HCT116 (cell line): ENCODE measurements around the gene ATM. TPM values are rescaled to one million over a fixed set of nuclear protein-coding genes. Genes with fewer than 3 reads are reported as not detected.

Source experiments
- ATAC-seq: fragments of 200-7000 bp; cut with Tn5 transposase; 2 replicates; pipeline ENCODE4 v1.9.1; 2020; ENCODE audit warnings: mild to moderate bottlenecking, moderate library complexity
- Bru-seq: library from RNA; stranded (reverse); fragments of 400-500 nt; gene quantifications from one replicate; lab custom pipeline; 2021; lab: Mats Ljungman, UMichigan
- BruChase-seq, 2 experiments: library from RNA; stranded (reverse); fragments of 400-500 nt; gene quantifications; one replicate each; lab custom pipeline; 2021; lab: Mats Ljungman, UMichigan
- BruUV-seq: library from RNA; stranded (reverse); fragments of 400-500 nt; replicated peaks from 2 replicates; lab custom pipeline; 2021; lab: Mats Ljungman, UMichigan
- CTCF ChIA-PET: fragments of 300-600 bp; sonication (Branson Sonifier 250); formaldehyde crosslinking; loops from one replicate; lab custom pipeline; 2021; ENCODE audit warnings: antibody characterized with exemption; lab: Charles Lee
- POLR2A ChIA-PET: fragments of 300-600, 350-600 bp; sonication (Branson Sonifier 250); formaldehyde crosslinking; loops from one replicate; lab custom pipeline; 2021; ENCODE audit warnings: antibody characterized with exemption; lab: Charles Lee
- RAD21 ChIA-PET, 2 experiments: fragments of 300-600 bp; sonication (Branson Sonifier 250); formaldehyde crosslinking; loops; one replicate each; lab custom pipeline; 2023; ENCODE audit warnings: low total read pairs in 2 of 2; ENCODE audit not compliant: uncharacterized antibody in 2 of 2, unreplicated experiment in 2 of 2, low non-redundant PET in 1 of 2; lab: Charles Lee
- DNase-seq: peaks from one replicate; pipeline ENCODE4 v3.0.0-alpha.2; 2010; ENCODE audit warnings: low read depth, low spot score
- H2AFZ ChIP-seq: fragments of 200-600 bp; shearing (Covaris generic), sonication (generic); 2 replicates; pipeline ENCODE4 v1.6.1; 2017; ENCODE audit warnings: low read depth, mixed run types, mixed read lengths, antibody characterized with exemption, low read length; ENCODE audit not compliant: poor library complexity, severe bottlenecking
- H3K27ac ChIP-seq: 2 replicates; pipeline ENCODE4 v1.5.1; 2012; ENCODE audit warnings: low read depth, low read length
- H3K27me3 ChIP-seq: fragments of 200-600 bp; sonication (generic); 2 replicates; pipeline ENCODE4 v1.6.1; 2016; ENCODE audit warnings: mixed run types, low read length, mixed read lengths; ENCODE audit not compliant: insufficient read depth
- H3K36me3 ChIP-seq, 2 experiments: fragments of 200-500 bp in 1 of 2; fragments of 200-600 bp in 1 of 2; sonication (Bioruptor generic) in 1 of 2; sonication (generic) in 1 of 2; 2 replicates each; pipeline versions ENCODE4 v1.5.1 to v1.6.1; 2014 to 2016; ENCODE audit warnings: low read length in 2 of 2, inconsistent platforms in 1 of 2, mixed read lengths in 1 of 2, mixed run types in 1 of 2; ENCODE audit not compliant: insufficient read depth in 2 of 2, control insufficient read depth in 1 of 2
- H3K4me1 ChIP-seq, 2 experiments: fragments of 200-600 bp in 1 of 2; sonication (generic) in 1 of 2; 2 replicates each; pipeline versions ENCODE4 v1.5.1 to v1.6.1; 2012 to 2017; ENCODE audit warnings: low read length in 2 of 2, inconsistent platforms in 1 of 2, mild to moderate bottlenecking in 1 of 2, mixed read lengths in 1 of 2, mixed run types in 1 of 2, moderate library complexity in 1 of 2; ENCODE audit not compliant: insufficient read depth in 2 of 2, control insufficient read depth in 1 of 2
- H3K4me2 ChIP-seq: fragments of 200-600 bp; sonication (generic); 2 replicates; pipeline ENCODE4 v1.6.1; 2017; ENCODE audit warnings: mixed run types, low read length, mixed read lengths
- H3K4me3 ChIP-seq, 2 experiments: fragments of 200-600 bp in 1 of 2; sonication (generic) in 1 of 2; replicated peaks in 1 of 2; 2 replicates each; pipeline ENCODE4 v1.5.1; 2011 to 2016; ENCODE audit warnings: low read length in 2 of 2, control low read depth in 1 of 2, low read depth in 1 of 2, mild to moderate bottlenecking in 1 of 2, mixed read lengths in 1 of 2, mixed run types in 1 of 2
- H3K79me2 ChIP-seq: fragments of 200-600 bp; sonication (generic); 2 replicates; pipeline ENCODE4 v1.6.1; 2017; ENCODE audit warnings: mild to moderate bottlenecking, mixed run types, low read length, moderate library complexity, mixed read lengths; ENCODE audit not compliant: insufficient read depth
- H3K9ac ChIP-seq: fragments of 200-600 bp; sonication (generic); 2 replicates; pipeline ENCODE4 v1.6.1; 2016; ENCODE audit warnings: low read length, mixed read lengths
- H3K9me2 ChIP-seq: fragments of 200-600 bp; sonication (generic), shearing (Covaris generic); 2 replicates; pipeline ENCODE4 v1.6.1; 2017; ENCODE audit warnings: mixed run types, mild to moderate bottlenecking, moderate library complexity; ENCODE audit not compliant: insufficient read depth
- H3K9me3 ChIP-seq, 2 experiments: fragments of 200-500 bp in 1 of 2; fragments of 200-600 bp in 1 of 2; sonication (Bioruptor generic) in 1 of 2; sonication (generic) in 1 of 2; 2 replicates each; pipeline ENCODE4 v1.6.1; 2014 to 2017; ENCODE audit warnings: low read length in 2 of 2, mixed read lengths in 2 of 2, inconsistent platforms in 1 of 2, low read depth in 1 of 2, mild to moderate bottlenecking in 1 of 2, mixed run types in 1 of 2, moderate library complexity in 1 of 2; ENCODE audit not compliant: control insufficient read depth in 1 of 2, insufficient read depth in 1 of 2
- H4K20me1 ChIP-seq: fragments of 200-600 bp; sonication (generic), shearing (Covaris generic); 2 replicates; pipeline ENCODE4 v1.6.1; 2017; ENCODE audit warnings: mixed run types, mild to moderate bottlenecking, moderate library complexity; ENCODE audit not compliant: insufficient read depth
- CTCF ChIP-seq, 3 experiments: fragments of 200-600 bp in 1 of 3; sonication (generic) in 1 of 3; IDR thresholded peaks in 2 of 3; conservative IDR thresholded peaks in 1 of 3; 2 replicates each; pipeline ENCODE4 v1.5.1; 2012 to 2017; ENCODE audit warnings: low read depth in 2 of 3, low read length in 2 of 3, antibody characterized with exemption in 1 of 3, borderline replicate concordance in 1 of 3, control low read depth in 1 of 3, mild to moderate bottlenecking in 1 of 3, mixed read lengths in 1 of 3, mixed run types in 1 of 3, moderate library complexity in 1 of 3; ENCODE audit not compliant: insufficient read depth in 1 of 3
- ELF1 ChIP-seq: IDR thresholded peaks from 2 replicates; pipeline ENCODE4 v1.6.1; 2012; ENCODE audit warnings: low read depth, borderline replicate concordance
- EZH2 ChIP-seq: fragments of 200-600 bp; sonication (generic); IDR thresholded peaks from 2 replicates; pipeline ENCODE4 v1.6.1; 2017; ENCODE audit warnings: antibody characterized with exemption, mixed run types
- JUND ChIP-seq: IDR thresholded peaks from 2 replicates; pipeline ENCODE4 v1.6.1; 2012
- MAX ChIP-seq: IDR thresholded peaks from 2 replicates; pipeline ENCODE4 v1.6.1; 2012
- POLR2A ChIP-seq: IDR thresholded peaks from 2 replicates; pipeline ENCODE4 v1.7.0; 2011; ENCODE audit warnings: borderline replicate concordance; ENCODE audit not compliant: insufficient read depth, insufficient read length; ENCODE audit errors: extremely low read depth
- POLR2AphosphoS5 ChIP-seq: IDR thresholded peaks from 2 replicates; pipeline ENCODE4 v1.6.1; 2011; ENCODE audit warnings: mild to moderate bottlenecking, low read depth, low read length, moderate library complexity
- RAD21 ChIP-seq: IDR thresholded peaks from 2 replicates; pipeline ENCODE4 v1.6.1; 2012; ENCODE audit warnings: low read depth, mild to moderate bottlenecking
- REST ChIP-seq: IDR thresholded peaks from 2 replicates; pipeline ENCODE4 v1.6.1; 2012; ENCODE audit warnings: low read depth
- SIN3A ChIP-seq: IDR thresholded peaks from 2 replicates; pipeline ENCODE4 v1.6.1; 2012; ENCODE audit warnings: low read depth
- SP1 ChIP-seq: IDR thresholded peaks from 2 replicates; pipeline ENCODE4 v1.6.1; 2012; ENCODE audit warnings: low read depth
- TCF7L2 ChIP-seq: IDR thresholded peaks from 2 replicates; pipeline ENCODE4 v1.7.0; 2011; ENCODE audit warnings: borderline replicate concordance, inconsistent platforms; ENCODE audit not compliant: insufficient read depth, insufficient read length; ENCODE audit errors: extremely low read depth
- YY1 ChIP-seq: IDR thresholded peaks from 2 replicates; pipeline ENCODE4 v1.6.1; 2011; ENCODE audit warnings: low read length, low read depth, moderate library complexity, mild to moderate bottlenecking; ENCODE audit not compliant: insufficient replicate concordance; ENCODE audit errors: extremely low read depth
- ZBTB33 ChIP-seq: IDR thresholded peaks from 2 replicates; pipeline ENCODE4 v1.6.1; 2011; ENCODE audit warnings: mild to moderate bottlenecking, low read length, moderate library complexity; ENCODE audit not compliant: insufficient replicate concordance; ENCODE audit errors: extremely low read depth
- ZNF274 ChIP-seq: fragments of 200-500 bp; sonication (Bioruptor generic); IDR thresholded peaks from 2 replicates; pipeline ENCODE4 v1.6.1; 2014; ENCODE audit warnings: mild to moderate bottlenecking, low read depth, low read length, inconsistent platforms
- intact Hi-C: fragments of 100-400 bp; cut with micrococcal nuclease; formaldehyde crosslinking; loops from 2 replicates; pipeline ENCODE4 v1.10.0; 2022
- long read RNA-seq: library from polyadenylated mRNA; unstranded; transcript quantifications from one replicate; pipeline ENCODE4 v2.0.0, GENCODE V29; 2021; ENCODE audit not compliant: unreplicated experiment
- polyA plus RNA-seq: library from polyadenylated mRNA; unstranded; fragments of >200 nt; gene quantifications from 2 replicates; pipeline ENCODE4 v1.2.1, GENCODE V29; 2012; ENCODE audit warnings: missing spikeins
- total RNA-seq: library from RNA; stranded (reverse); gene quantifications from one replicate; pipeline ENCODE4 v1.2.1, GENCODE V29; 2021; ENCODE audit not compliant: unreplicated experiment

The ATM gene
- 32.2 TPM for total RNA-seq
- polyA plus RNA-seq = 7.4 and 7.8 TPM in 2 replicates
- percentile 79 among the genes with signal in this experiment for Bru-seq, nascent RNA
- BruChase-seq, experiment 1, labeled RNA remaining after a 6-hour chase = percentile 84 among the genes with signal in this experiment
- percentile 86 among the genes with signal in this experiment for BruChase-seq, experiment 2, labeled RNA remaining after a 2-hour chase
- long read RNA-seq, partial matches to known transcripts = 2 of 8 reads
- long read RNA-seq, other reads (novel, unspliced or antisense) = 6 of 8 reads

GRCh38 chr11:108222574-108223347, at the start of gene ATM, which contains the start of gene NPAT:
TSS of gene ATM (plus strand) at chr11:108223067. CDS start at chr11:108227625, 4,558 bp downstream.
TSS of gene NPAT (minus strand) at chr11:108222638. CDS start at chr11:108222536, 102 bp downstream.
- TF ChIP-seq POLR2A (peak; percentile 62), ZNF274 (no peak), REST (no peak), SIN3A (peak; percentile 77), TCF7L2 (peak; percentile 57), ELF1 (peak; percentile 70), MAX (peak; percentile 95), EZH2 (no peak), CTCF (IDR thresholded peaks at IDR 0.05 in 2 of 3, conservative IDR thresholded peaks at IDR 0.05 in 1 of 3; ENCODE audit: borderline replicate concordance in 1 of 3, insufficient read depth in 1 of 3, low read depth in 2 of 3, low read length in 2 of 3) (peak; percentile 55 to 82 (median 77); a peak in 5 of 6 replicates), RAD21 (peak; percentile 83), YY1 (peak; percentile 33), POLR2AphosphoS5 (peak; percentile 90), JUND (no peak), ZBTB33 (peak; percentile 64), SP1 (peak; percentile 72; the same call in 1 of the 2 replicates)
- peak; percentile 93 for ATAC-seq
- intact Hi-C loops = loop anchor here (1.0 to 2.0 kb wide), 2 partner anchors 104 to 426 kb away; no protein-coding TSS in a partner anchor
- no TSS peak for BruUV-seq
- peak within 1 kb of the TSS; percentile 85 for H3K9ac ChIP-seq
- peak within 1 kb of the TSS; percentile 80 for H3K27ac ChIP-seq
- peaks cover 6 to 22% of the 10 kb centered on the region in 2 experiments; a peak in 3 of 4 replicates for H3K4me1 ChIP-seq
- H3K27me3 ChIP-seq = no peaks in the 10 kb centered on the region
- peak within 1 kb of the TSS; percentile 57 for H2AFZ ChIP-seq
- no peaks in the 10 kb centered on the region for H3K9me2 ChIP-seq
- peak within 1 kb of the TSS; percentile 86 to 90 for H3K4me3 ChIP-seq
- DNase-seq = peak; percentile 98
- POLR2A ChIA-PET = interaction anchor here (0.6 kb wide), 1 partner anchor 393 kb away, joined by 3 read pairs; no protein-coding TSS in a partner anchor
- RAD21 ChIA-PET = no interaction called here
- no peaks in the 10 kb centered on the region; the same call in 1 of the 2 replicates for H4K20me1 ChIP-seq
- CTCF ChIA-PET = interaction anchor here (0.6 to 2.5 kb wide), 7 partner anchors 9 to 427 kb away, joined by 3 to 14 read pairs (median 5); no protein-coding TSS in a partner anchor
- H3K9me3 ChIP-seq = no peaks in the 10 kb centered on the region
- H3K4me2 ChIP-seq = peak within 1 kb of the TSS; percentile 88
- peaks cover 84% of the 10 kb centered on the region for H3K79me2 ChIP-seq
- H3K36me3 ChIP-seq = peaks cover 0 to 3% of the 10 kb centered on the region in 2 experiments; a peak in 2 of 4 replicates
